ELF-1 (cell line): ENCODE data around the gene LRRC3.
A peak's percentile ranks its signal among the peaks of the same experiment; 100 is the strongest.
"Not testable (repeated sequence)": the region's sequence is repeated elsewhere in the genome, so short reads cannot be mapped to it uniquely, and the experiment has no call there.

Source experiments
- DNase-seq: peaks from one replicate; pipeline ENCODE4 v3.0.0-alpha.2; 2016; ENCODE audit warnings: low read depth, low spot score

Gene LRRC3

GRCh38 chr21:44496564-44497550 lies 41.5 kb downstream of the LRRC3 start:
- DNase-seq: no peak

GRCh38 chr21:44497703-44498126 lies 42.4 kb downstream of the LRRC3 start:
- no peak for DNase-seq

GRCh38 chr21:44498280-44499210 lies 43.2 kb downstream of the LRRC3 start:
- DNase-seq: no peak

- no peak for DNase-seq
These were observed 43.9 kb downstream of the LRRC3 start for GRCh38 chr21:44499211-44499560.

GRCh38 chr21:44499631-44500030 lies 44.3 kb downstream of the LRRC3 start:
- DNase-seq: no peak

GRCh38 chr21:44500111-44500510 lies 44.8 kb downstream of the LRRC3 start:
- DNase-seq: no peak

GRCh38 chr21:44502171-44502958 lies 47.1 kb downstream of the LRRC3 start:
- no peak for DNase-seq

- not testable (repeated sequence) for DNase-seq
These were observed 47.9 kb downstream of the LRRC3 start for GRCh38 chr21:44503006-44503889.

GRCh38 chr21:44503901-44504399 lies 48.6 kb downstream of the LRRC3 start:
- no peak for DNase-seq

GRCh38 chr21:44505673-44506278 lies 50.5 kb downstream of the LRRC3 start:
- DNase-seq: no peak

GRCh38 chr21:44506279-44507255 lies 51.3 kb downstream of the LRRC3 start:
- peak; percentile 47 for DNase-seq

- no peak for DNase-seq
These were observed 52.5 kb downstream of the LRRC3 start for GRCh38 chr21:44507673-44508425.

- no peak for DNase-seq
These were observed 53.1 kb downstream of the LRRC3 start for GRCh38 chr21:44508426-44508710.

GRCh38 chr21:44508711-44509445 lies 53.6 kb downstream of the LRRC3 start:
- DNase-seq: no peak

- DNase-seq: no peak
These were observed 54.2 kb downstream of the LRRC3 start for GRCh38 chr21:44509539-44509938.

- DNase-seq: no peak
These were observed 54.8 kb downstream of the LRRC3 start for GRCh38 chr21:44510109-44510507.

GRCh38 chr21:44510508-44511218 lies 55.4 kb downstream of the LRRC3 start:
- peak; percentile 85 for DNase-seq
